Fibroblast of the aortic adventitia (primary cell): ENCODE measurements around the gene EPSTI1. TPM values are rescaled to one million over a fixed set of nuclear protein-coding genes. Genes with fewer than 3 reads are reported as not detected.
"Not testable (repeated sequence)": the region's sequence is repeated elsewhere in the genome, so short reads cannot be mapped to it uniquely, and the experiment has no call there.

Experiments
- DNase-seq: peaks from one replicate; pipeline ENCODE4 v3.0.0-alpha.2; 2010; ENCODE audit warnings: low read depth
- H3K4me3 ChIP-seq: 2 replicates; pipeline ENCODE4 v1.5.1; 2011; ENCODE audit warnings: low read depth, mild to moderate bottlenecking, control low read depth, low read length, moderate library complexity
- total RNA-seq: library from RNA; depleted of rRNA; stranded (reverse); fragments of >200 nt; gene quantifications from 2 replicates; pipeline ENCODE4 v1.2.3, GENCODE V29; 2012; ENCODE audit warnings: low replicate concordance
- TF ChIP-seq, protein P1 (sequence below): IDR thresholded peaks from 2 replicates; pipeline ENCODE4 v1.5.1; 2011; ENCODE audit warnings: mild to moderate bottlenecking, low read length, control low read depth, inconsistent platforms; ENCODE audit not compliant: insufficient read depth

Gene EPSTI1, protein sequence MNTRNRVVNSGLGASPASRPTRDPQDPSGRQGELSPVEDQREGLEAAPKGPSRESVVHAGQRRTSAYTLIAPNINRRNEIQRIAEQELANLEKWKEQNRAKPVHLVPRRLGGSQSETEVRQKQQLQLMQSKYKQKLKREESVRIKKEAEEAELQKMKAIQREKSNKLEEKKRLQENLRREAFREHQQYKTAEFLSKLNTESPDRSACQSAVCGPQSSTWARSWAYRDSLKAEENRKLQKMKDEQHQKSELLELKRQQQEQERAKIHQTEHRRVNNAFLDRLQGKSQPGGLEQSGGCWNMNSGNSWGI
- total RNA-seq, result 2.0 and 15.7 TPM in 2 replicates

DNA sequence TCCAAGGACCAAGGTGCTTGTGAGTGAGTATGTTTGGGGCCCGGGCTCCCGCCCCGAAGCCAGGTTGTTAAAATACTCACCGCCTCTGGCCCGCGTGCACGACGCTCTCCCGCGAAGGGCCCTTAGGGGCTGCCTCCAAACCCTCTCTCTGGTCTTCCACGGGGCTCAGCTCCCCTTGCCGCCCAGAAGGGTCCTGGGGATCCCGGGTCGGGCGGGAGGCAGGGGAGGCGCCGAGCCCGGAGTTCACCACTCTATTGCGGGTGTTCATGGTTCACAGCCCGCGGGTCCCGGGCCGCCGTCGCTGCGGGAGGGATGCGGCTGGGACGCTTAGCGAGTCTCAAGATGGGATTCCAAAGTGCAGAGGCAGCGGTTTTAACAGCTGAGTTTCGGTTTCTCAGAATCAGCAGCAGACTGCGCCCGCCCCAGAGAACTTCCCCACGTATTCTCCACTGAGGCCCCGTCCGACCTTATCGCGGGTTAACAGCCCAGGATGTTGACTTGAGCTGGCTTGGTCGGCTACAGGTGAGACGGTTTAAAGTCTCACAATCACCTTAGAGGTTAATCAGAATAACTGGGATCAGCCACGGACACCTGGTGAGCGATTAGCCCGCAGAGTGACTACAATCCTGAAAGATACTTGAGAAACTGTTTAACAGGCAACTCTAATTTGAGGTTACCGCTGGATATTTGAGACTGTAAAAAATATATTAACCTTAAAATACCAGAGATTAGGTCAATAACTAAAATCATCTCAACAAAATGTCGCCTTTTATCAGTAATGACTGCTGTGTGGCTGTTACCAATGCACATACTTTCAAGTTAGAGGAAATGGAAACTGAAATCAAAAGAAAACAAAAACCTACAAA, at the start of gene EPSTI1:
Gene EPSTI1, minus strand, starts transcription at position 344 of the 866 bp plus-strand sequence. Its CDS starts 76 bp downstream, at position 268.
- peak within 1 kb of the TSS; percentile 64 for H3K4me3 ChIP-seq

DNA sequence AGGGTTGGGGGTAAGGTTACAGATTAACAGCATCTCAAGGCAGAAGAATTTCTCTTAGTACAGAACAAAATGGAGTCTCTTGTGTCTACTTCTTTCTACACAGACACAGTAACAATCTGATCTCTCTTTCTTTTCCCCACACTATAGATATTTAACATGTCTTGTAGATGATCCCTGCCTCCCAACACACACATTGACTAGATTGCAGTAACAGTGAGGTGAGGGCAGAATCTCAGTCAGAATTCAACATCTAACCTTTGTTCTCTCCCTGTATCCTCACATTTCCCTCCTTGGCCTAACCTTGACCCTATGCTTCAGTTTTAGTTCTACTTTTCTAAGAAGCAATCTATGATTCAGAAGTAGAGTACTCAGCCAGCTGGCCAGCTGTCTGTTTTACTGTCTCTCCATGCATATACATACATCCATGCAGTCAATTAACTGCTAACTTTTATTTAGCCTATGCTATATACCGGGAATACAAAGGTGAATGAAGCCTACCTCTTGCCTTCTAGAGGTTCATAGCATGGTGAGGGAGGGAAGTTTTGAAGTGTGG, 49.4 kb upstream of the EPSTI1 start:
- DNase-seq, result no peak
- no peak overlapping the region for H3K4me3 ChIP-seq
- TF ChIP-seq, protein P1, sequence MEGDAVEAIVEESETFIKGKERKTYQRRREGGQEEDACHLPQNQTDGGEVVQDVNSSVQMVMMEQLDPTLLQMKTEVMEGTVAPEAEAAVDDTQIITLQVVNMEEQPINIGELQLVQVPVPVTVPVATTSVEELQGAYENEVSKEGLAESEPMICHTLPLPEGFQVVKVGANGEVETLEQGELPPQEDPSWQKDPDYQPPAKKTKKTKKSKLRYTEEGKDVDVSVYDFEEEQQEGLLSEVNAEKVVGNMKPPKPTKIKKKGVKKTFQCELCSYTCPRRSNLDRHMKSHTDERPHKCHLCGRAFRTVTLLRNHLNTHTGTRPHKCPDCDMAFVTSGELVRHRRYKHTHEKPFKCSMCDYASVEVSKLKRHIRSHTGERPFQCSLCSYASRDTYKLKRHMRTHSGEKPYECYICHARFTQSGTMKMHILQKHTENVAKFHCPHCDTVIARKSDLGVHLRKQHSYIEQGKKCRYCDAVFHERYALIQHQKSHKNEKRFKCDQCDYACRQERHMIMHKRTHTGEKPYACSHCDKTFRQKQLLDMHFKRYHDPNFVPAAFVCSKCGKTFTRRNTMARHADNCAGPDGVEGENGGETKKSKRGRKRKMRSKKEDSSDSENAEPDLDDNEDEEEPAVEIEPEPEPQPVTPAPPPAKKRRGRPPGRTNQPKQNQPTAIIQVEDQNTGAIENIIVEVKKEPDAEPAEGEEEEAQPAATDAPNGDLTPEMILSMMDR, result no peak

More for the DNA sequence above, at the start of gene EPSTI1:
- DNase-seq, result peak; percentile 64
- TF ChIP-seq, protein P1, result no peak

DNA sequence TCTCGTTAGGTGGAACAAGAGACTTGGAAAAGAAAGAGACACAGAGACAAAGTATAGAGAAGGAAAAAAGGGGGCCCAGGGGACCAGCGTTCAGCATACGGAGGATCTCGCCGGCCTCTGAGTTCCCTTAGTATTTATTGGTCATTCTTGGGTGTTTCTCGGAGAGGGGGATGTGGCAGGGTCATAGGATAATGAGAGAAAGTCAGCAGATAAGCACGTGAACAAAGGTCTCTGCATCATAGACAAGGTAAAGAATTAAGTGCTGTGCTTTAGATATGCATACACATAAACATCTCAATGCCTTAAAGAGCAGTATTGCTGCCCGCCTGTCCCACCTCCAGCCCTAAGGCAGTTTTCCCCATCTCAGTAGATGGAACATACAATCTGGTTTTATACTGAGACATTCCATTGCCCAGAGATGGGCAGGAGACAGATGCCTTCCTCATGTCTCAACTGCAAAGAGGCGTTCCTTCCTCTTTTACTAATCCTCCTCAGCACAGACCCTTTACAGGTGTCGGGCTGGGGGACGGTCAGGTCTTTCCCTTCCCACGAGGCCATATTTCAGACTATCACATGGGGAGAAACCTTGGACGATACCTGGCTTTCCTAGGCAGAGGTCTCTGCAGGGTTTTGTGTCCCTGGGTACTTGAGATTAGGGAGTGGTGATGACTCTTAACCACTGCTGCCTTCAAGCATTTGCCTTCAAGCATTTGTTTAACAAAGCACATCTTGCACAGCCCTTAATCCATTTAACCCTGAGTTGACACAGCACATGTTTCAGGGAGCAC, 48.7 kb upstream of the EPSTI1 start:
- DNase-seq, H3K4me3 ChIP-seq: not testable (repeated sequence)

DNA sequence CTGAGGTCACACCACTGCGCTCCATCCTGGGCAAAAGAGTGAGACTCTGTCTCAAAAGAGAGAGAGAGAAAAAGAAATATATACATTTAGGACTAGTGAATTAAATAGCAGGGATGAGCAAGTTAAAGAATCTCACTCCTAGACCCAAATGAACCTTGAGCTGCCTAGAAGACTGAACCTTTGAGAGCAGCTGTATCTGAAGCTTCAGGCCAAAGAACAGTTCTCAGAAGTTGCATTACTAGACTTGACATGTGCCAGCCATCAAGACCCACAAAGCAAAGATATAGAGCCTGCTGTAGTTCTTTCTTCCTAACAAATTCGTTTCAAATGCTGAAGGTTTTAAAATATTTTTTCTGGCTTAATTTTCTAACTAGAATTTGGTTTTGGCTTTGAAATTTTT, 47.9 kb upstream of the EPSTI1 start:
- no peak overlapping the region for H3K4me3 ChIP-seq
- TF ChIP-seq, protein P1, result no peak
- DNase-seq, result no peak

DNA sequence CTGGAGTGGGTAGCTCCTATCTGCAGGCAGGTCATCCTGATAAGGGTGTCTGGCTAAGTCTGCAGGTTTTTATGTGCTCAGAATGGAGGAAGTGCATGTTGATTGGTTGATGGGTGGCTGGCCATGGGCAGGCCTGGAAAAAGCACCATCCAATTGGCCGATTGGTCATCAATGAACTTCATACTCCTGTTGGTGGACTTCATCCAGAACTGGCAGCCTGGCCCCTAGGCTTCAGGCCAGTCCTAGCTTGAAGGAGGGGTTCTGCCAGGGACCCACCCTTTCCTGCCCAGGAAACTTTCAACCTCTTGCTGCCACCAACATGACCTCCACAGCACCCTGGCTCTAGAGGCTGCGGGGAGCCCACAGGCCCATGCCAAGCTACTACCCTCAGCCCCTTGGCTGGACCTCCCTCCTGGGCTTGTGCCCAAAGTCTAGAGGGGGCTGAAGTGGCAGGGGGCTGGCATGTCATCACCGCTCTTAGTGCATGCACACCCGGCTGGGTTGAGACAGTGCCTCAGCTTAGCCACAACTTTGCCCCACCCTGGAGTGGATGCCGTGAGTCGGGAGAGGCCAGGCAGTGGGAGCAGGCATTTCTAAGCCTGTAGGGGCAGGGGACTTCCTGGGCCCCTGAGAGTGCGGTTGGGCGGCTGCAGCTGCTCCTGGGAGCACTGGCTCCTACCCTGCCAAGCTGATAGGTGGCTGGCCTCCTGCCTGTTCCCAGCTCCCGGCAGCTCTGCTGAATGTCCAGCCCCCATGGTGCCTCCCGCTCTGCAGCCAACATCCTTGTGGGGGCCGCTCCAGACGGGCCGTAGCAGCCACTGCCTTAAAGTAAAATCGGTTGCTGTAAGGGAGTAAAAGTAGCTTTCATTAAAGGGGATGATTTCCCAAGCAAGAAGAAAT, 44.6 kb upstream of the EPSTI1 start:
- H3K4me3 ChIP-seq, result no peak overlapping the region
- TF ChIP-seq, protein P1, result no peak
- peak; percentile 43 for DNase-seq

DNA sequence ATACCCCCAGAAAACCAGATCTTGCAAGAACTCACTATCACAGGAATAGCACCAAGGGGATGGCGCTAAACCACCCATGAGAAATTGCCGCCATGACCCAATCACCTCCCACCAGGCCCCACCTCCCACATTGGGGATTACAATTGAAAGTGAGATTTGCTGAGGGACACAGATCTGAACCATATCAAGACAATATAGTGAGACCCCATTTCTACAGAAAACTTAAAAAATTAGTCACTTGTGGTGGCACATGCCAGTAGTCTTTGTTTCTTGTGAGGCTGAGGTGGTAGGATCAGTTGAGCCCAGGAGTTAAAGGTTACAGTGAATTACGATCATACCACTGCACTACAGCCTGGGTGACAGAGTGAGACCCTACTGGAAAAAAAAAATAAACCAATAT, 41.0 kb upstream of the EPSTI1 start:
- TF ChIP-seq, protein P1, result no peak
- H3K4me3 ChIP-seq, result no peak overlapping the region
- DNase-seq, result no peak
